Stimulated activated CD4-positive, alpha-beta T cell treated with anti-CD3 and anti-CD28 coated beads, Interleukin-12 subunit alpha, Interleukin-12 subunit beta, amount 100 ng/mL, for 4 hours (primary cell): ENCODE results near the gene ICA1L.
"Not testable (repeated sequence)": the region's sequence is repeated elsewhere in the genome, so short reads cannot be mapped to it uniquely, and the experiment has no call there.

Source experiments
- DNase-seq: peaks from one replicate; pipeline ENCODE4 v3.0.0-alpha.2; 2020

Gene ICA1L

GRCh38 chr2:202871300-202872141, at the start of gene ICA1L:
Gene ICA1L (minus strand): TSS chr2:202871766. CDS start chr2:202829009, 42,757 bp downstream.
- peak; percentile 56 for DNase-seq

GRCh38 chr2:202918860-202919259, 47.3 kb upstream of the ICA1L start:
- no peak for DNase-seq

GRCh38 chr2:202912342-202913201, 41.0 kb upstream of the ICA1L start:
- peak; percentile 6 for DNase-seq

- peak; percentile 87 for DNase-seq
Measured at GRCh38 chr2:202911512-202912341, 40.2 kb upstream of the ICA1L start, which contains the start of the genes CARF and WDR12. Gene CARF (plus strand): TSS chr2:202912275. CDS start chr2:202941903, 29,628 bp downstream. Gene WDR12 (minus strand): TSS chr2:202911673. CDS start chr2:202911476, 197 bp downstream.

GRCh38 chr2:202911203-202911511, 39.6 kb upstream of the ICA1L start:
- DNase-seq: no peak

- DNase-seq: no peak
Measured at GRCh38 chr2:202910698-202911097, 39.1 kb upstream of the ICA1L start.

GRCh38 chr2:202910250-202910649, 38.7 kb upstream of the ICA1L start:
- DNase-seq: not testable (repeated sequence)

- no peak for DNase-seq
Measured at GRCh38 chr2:202909394-202910192, 38.0 kb upstream of the ICA1L start.

- DNase-seq: no peak
Measured at GRCh38 chr2:202908186-202908585, 36.6 kb upstream of the ICA1L start.

GRCh38 chr2:202905507-202905906, 33.9 kb upstream of the ICA1L start:
- DNase-seq: not testable (repeated sequence)

- no peak for DNase-seq
Measured at GRCh38 chr2:202885190-202885589, 13.6 kb upstream of the ICA1L start.

- DNase-seq: no peak
Measured at GRCh38 chr2:202883987-202884675, 12.6 kb upstream of the ICA1L start.

GRCh38 chr2:202881570-202881969, 10.0 kb upstream of the ICA1L start:
- no peak for DNase-seq

GRCh38 chr2:202877699-202878098, 6.1 kb upstream of the ICA1L start:
- DNase-seq: no peak

- DNase-seq: peak; percentile 57
Measured at GRCh38 chr2:202870431-202871299, 901 bp downstream of the ICA1L start.

- DNase-seq: no peak
Measured at GRCh38 chr2:202861987-202862386, 9.6 kb downstream of the ICA1L start.

GRCh38 chr2:202858601-202859000, 13.0 kb downstream of the ICA1L start:
- DNase-seq: no peak

GRCh38 chr2:202849343-202849742, 22.2 kb downstream of the ICA1L start:
- DNase-seq: not testable (repeated sequence)

GRCh38 chr2:202848813-202849212, 22.8 kb downstream of the ICA1L start:
- no peak for DNase-seq
